ENCODE results near the gene MMP26. TPM values are rescaled to one million over a fixed set of nuclear protein-coding genes. Genes with fewer than 3 reads are reported as not detected.
"Not testable (repeated sequence)": the region's sequence is repeated elsewhere in the genome, so short reads cannot be mapped to it uniquely, and the experiment has no call there.

MMP26 gene
- total and polyA plus RNA-seq, 4 experiments from 2014 or later: not detected

DNA sequence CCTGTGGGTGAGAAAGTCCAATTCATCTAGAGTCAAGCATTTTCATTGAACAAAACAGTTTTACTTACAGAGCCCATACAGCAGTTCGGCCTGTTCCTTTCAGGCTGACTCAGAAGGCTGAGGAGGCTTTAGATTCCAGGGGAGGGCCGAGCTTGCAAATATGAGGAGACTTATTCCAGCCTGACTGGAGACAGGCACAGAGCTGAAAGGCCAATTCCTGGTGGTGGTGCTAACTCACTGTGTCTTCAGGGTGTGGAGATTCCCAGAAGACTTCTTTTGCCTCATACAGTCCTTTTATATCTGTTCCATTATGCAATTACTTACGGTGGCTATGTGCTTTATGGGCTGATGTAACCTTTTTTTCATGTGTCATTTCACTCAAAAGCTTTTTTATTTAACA, 7.0 kb upstream of the MMP26 start, which contains the start of gene OR51E2:
Gene OR51E2, minus strand, starts transcription at position 269 of the 400 bp plus-strand sequence. CDS start 15,142 bp downstream, outside the sequence.
- no peak for DNase-seq
- no peaks in the 10 kb centered on the region for H3K4me1 Mint-ChIP-seq
- no peaks in the 10 kb centered on the region for H3K4me1 ChIP-seq (ENCODE audit: insufficient read depth, low read length)
- H3K36me3 Mint-ChIP-seq: no peaks in the 10 kb centered on the region
- peaks cover 1 to 8% of the 10 kb centered on the region in 2 donors for H3K27me3 Mint-ChIP-seq
- ChIA-PET POLR2A (ENCODE audit: partially characterized antibody) (no interaction called here), CTCF (ENCODE audit: partially characterized antibody) (no interaction called here)
- peaks cover 0 to 2% (median 0%) of the 10 kb centered on the region in 8 donors for H3K9me3 Mint-ChIP-seq
- no peak within 1 kb of the TSS for H3K4me3 Mint-ChIP-seq
- no peaks in the 10 kb centered on the region for H3K9me3 ChIP-seq (ENCODE audit: control insufficient read depth in 1 of 2, low read length in 2 of 2)
- no peak within 1 kb of the TSS for H3K4me3 ChIP-seq (ENCODE audit: low read length in 2 of 2)
- no peak within 1 kb of the TSS for H3K27ac Mint-ChIP-seq
- no peak within 1 kb of the TSS for H3K27ac ChIP-seq (ENCODE audit: low read depth, low read length)
- H3K36me3 ChIP-seq (ENCODE audit: insufficient read depth, low read length): no peaks in the 10 kb centered on the region
- intact Hi-C loops (cut with micrococcal nuclease): no loop called here
- no peaks in the 10 kb centered on the region for H3K27me3 ChIP-seq (ENCODE audit: insufficient read depth, low read length)

DNA sequence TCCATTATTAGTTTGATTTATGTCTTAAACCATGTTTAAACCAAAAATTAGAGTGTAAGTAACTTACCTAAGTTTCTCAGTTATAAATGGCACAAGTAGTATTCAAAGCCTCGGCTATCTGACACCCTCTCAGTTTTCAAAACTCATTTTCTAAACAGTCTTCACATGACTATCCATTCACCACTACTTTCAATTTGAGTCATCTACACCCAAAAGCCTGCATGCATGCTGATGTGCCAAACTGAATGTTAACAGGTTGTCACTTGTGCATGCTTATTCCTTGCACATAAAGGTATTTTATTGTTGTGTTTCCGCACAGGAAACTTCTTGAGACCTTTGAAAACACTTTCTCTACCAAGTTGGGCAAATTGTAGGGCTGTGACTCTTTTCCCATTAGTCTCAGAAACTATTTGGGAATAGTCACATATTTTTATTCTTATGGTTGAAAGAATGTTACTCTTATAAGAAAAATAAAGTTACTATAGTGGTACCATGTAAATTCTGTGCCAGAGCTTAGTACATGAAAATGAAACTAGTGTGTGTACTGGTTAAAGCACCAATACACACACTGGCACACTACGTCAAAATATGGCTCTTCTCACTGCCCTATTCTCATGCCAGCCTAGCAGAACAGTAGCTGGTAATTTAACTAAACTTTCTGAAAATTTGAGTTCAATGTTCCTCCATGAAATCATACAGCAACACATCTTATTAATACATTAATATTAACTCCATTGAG, 4.7 kb upstream of the MMP26 start:
- no peak for DNase-seq
- H3K27ac Mint-ChIP-seq: no peak overlapping the region
- no peaks in the 10 kb centered on the region for H3K36me3 Mint-ChIP-seq
- ChIA-PET POLR2A (ENCODE audit: partially characterized antibody) (no interaction called here), CTCF (ENCODE audit: partially characterized antibody) (no interaction called here)
- no peaks in the 10 kb centered on the region for H3K36me3 ChIP-seq (ENCODE audit: insufficient read depth, low read length)
- H3K9me3 Mint-ChIP-seq: peaks cover 0 to 2% (median 0%) of the 10 kb centered on the region in 8 donors
- peaks cover 0 to 10% of the 10 kb centered on the region in 2 donors for H3K27me3 Mint-ChIP-seq
- H3K4me3 ChIP-seq (ENCODE audit: low read length in 2 of 2): no peak overlapping the region
- no peaks in the 10 kb centered on the region for H3K4me1 Mint-ChIP-seq
- H3K27me3 ChIP-seq (ENCODE audit: insufficient read depth, low read length): no peaks in the 10 kb centered on the region
- no peak overlapping the region for H3K27ac ChIP-seq (ENCODE audit: low read depth, low read length)
- no peaks in the 10 kb centered on the region for H3K4me1 ChIP-seq (ENCODE audit: insufficient read depth, low read length)
- no peaks in the 10 kb centered on the region for H3K9me3 ChIP-seq (ENCODE audit: control insufficient read depth in 1 of 2, low read length in 2 of 2)
- intact Hi-C loops (cut with micrococcal nuclease): no loop called here
- H3K4me3 Mint-ChIP-seq: no peak overlapping the region

- no peaks in the 10 kb centered on the region for H3K36me3 Mint-ChIP-seq
- CTCF ChIA-PET (ENCODE audit: partially characterized antibody): no interaction called here
Measured at GRCh38 chr11:4700436-4700820, 4.2 kb upstream of the MMP26 start.

GRCh38 chr11:4704790-4705334, 278 bp downstream of the MMP26 start:
- H3K4me3 ChIP-seq (ENCODE audit: low read length in 2 of 2): no peak overlapping the region
- Mint-ChIP-seq H3K27me3 (peaks cover 6 to 10% of the 10 kb centered on the region in 2 donors), H3K4me1 (no peaks in the 10 kb centered on the region), H3K4me3 (no peak overlapping the region), H3K36me3 (no peaks in the 10 kb centered on the region), H3K27ac (no peak overlapping the region), H3K9me3 (peaks cover 0 to 2% (median 0%) of the 10 kb centered on the region in 8 donors)
- H3K9me3 ChIP-seq (ENCODE audit: control insufficient read depth in 1 of 2, low read length in 2 of 2): no peaks in the 10 kb centered on the region
- DNase-seq: no peak
- POLR2A ChIA-PET (ENCODE audit: partially characterized antibody): no interaction called here
- H3K27me3 ChIP-seq (ENCODE audit: insufficient read depth, low read length): no peaks in the 10 kb centered on the region
- no peak overlapping the region for H3K27ac ChIP-seq (ENCODE audit: low read depth, low read length)
- intact Hi-C loops (cut with micrococcal nuclease): no loop called here
- CTCF ChIA-PET (ENCODE audit: partially characterized antibody): no interaction called here
- no peaks in the 10 kb centered on the region for H3K36me3 ChIP-seq (ENCODE audit: insufficient read depth, low read length)
- no peaks in the 10 kb centered on the region for H3K4me1 ChIP-seq (ENCODE audit: insufficient read depth, low read length)

More at GRCh38 chr11:4700436-4700820, 4.2 kb upstream of the MMP26 start:
- DNase-seq: no peak
- Histone ChIP-seq H3K4me3 (ENCODE audit: low read length in 2 of 2) (no peak overlapping the region), H3K27ac (ENCODE audit: low read depth, low read length) (no peak overlapping the region), H3K4me1 (ENCODE audit: insufficient read depth, low read length) (no peaks in the 10 kb centered on the region), H3K9me3 (ENCODE audit: control insufficient read depth in 1 of 2, low read length in 2 of 2) (no peaks in the 10 kb centered on the region), H3K36me3 (ENCODE audit: insufficient read depth, low read length) (no peaks in the 10 kb centered on the region), H3K27me3 (ENCODE audit: insufficient read depth, low read length) (no peaks in the 10 kb centered on the region)
- Mint-ChIP-seq H3K4me1 (no peaks in the 10 kb centered on the region), H3K4me3 (no peak overlapping the region), H3K9me3 (peaks cover 0 to 2% (median 0%) of the 10 kb centered on the region in 8 donors), H3K27me3 (peaks cover 2 to 10% of the 10 kb centered on the region in 2 donors), H3K27ac (no peak overlapping the region)
- POLR2A ChIA-PET (ENCODE audit: partially characterized antibody): no interaction called here
- intact Hi-C loops (cut with micrococcal nuclease): no loop called here

DNA sequence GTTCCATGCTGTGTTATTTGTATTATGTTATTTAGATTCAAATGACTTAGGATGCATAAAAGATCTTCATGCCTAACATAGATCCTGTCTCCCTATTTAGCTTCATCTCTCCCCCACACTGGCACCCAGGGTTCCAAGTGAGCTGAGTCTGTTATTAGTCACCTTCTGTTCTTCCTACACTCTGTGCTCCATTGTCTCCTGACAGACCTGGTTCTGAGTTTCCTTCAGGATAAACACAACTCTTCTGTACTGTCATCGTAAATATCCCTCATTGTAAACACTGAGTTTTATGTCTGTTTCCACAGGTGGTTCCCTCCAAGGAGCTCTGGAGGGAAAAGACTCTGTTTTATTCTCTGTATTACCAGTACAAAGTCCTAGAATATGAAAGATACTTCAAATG, 8.7 kb downstream of the MMP26 start:
- no peaks in the 10 kb centered on the region for H3K36me3 Mint-ChIP-seq

GRCh38 chr11:4714300-4714699, 9.7 kb downstream of the MMP26 start:
- POLR2A ChIA-PET (ENCODE audit: partially characterized antibody): no interaction called here
- Histone ChIP-seq H3K27me3 (ENCODE audit: insufficient read depth, low read length) (no peaks in the 10 kb centered on the region), H3K4me1 (ENCODE audit: insufficient read depth, low read length) (no peaks in the 10 kb centered on the region), H3K9me3 (ENCODE audit: control insufficient read depth in 1 of 2, low read length in 2 of 2) (no peaks in the 10 kb centered on the region), H3K4me3 (ENCODE audit: low read length in 2 of 2) (no peak overlapping the region), H3K27ac (ENCODE audit: low read depth, low read length) (no peak overlapping the region), H3K36me3 (ENCODE audit: insufficient read depth, low read length) (no peaks in the 10 kb centered on the region)
- no peak overlapping the region for H3K27ac Mint-ChIP-seq
- H3K9me3 Mint-ChIP-seq: peaks cover 0 to 4% (median 0%) of the 10 kb centered on the region in 8 donors
- H3K36me3 Mint-ChIP-seq: no peaks in the 10 kb centered on the region
- peaks cover 2 to 16% of the 10 kb centered on the region in 2 donors for H3K27me3 Mint-ChIP-seq
- intact Hi-C loops (cut with micrococcal nuclease): no loop called here
- no peak overlapping the region for H3K4me3 Mint-ChIP-seq
- DNase-seq: no peak
- CTCF ChIA-PET (ENCODE audit: partially characterized antibody): no interaction called here
- H3K4me1 Mint-ChIP-seq: no peaks in the 10 kb centered on the region

More for the DNA sequence above, 8.7 kb downstream of the MMP26 start:
- Histone ChIP-seq H3K9me3 (ENCODE audit: control insufficient read depth in 1 of 2, low read length in 2 of 2) (no peaks in the 10 kb centered on the region), H3K4me1 (ENCODE audit: insufficient read depth, low read length) (no peaks in the 10 kb centered on the region), H3K27me3 (ENCODE audit: insufficient read depth, low read length) (no peaks in the 10 kb centered on the region), H3K4me3 (ENCODE audit: low read length in 2 of 2) (no peak overlapping the region), H3K36me3 (ENCODE audit: insufficient read depth, low read length) (no peaks in the 10 kb centered on the region), H3K27ac (ENCODE audit: low read depth, low read length) (no peak overlapping the region)
- no peak overlapping the region for H3K27ac Mint-ChIP-seq
- H3K9me3 Mint-ChIP-seq: no peaks in the 10 kb centered on the region
- H3K27me3 Mint-ChIP-seq: peaks cover 2 to 13% of the 10 kb centered on the region in 2 donors
- ChIA-PET CTCF (ENCODE audit: partially characterized antibody) (no interaction called here), POLR2A (ENCODE audit: partially characterized antibody) (no interaction called here)
- no peak for DNase-seq
- intact Hi-C loops (cut with micrococcal nuclease): no loop called here
- H3K4me3 Mint-ChIP-seq: no peak overlapping the region
- H3K4me1 Mint-ChIP-seq: no peaks in the 10 kb centered on the region

- H3K4me1 ChIP-seq (ENCODE audit: insufficient read depth, low read length); H3K4me3 ChIP-seq (ENCODE audit: low read length in 2 of 2); intact Hi-C loops (cut with micrococcal nuclease); DNase-seq; H3K9me3 ChIP-seq (ENCODE audit: control insufficient read depth in 1 of 2, low read length in 2 of 2); H3K9me3 Mint-ChIP-seq; H3K36me3 ChIP-seq (ENCODE audit: insufficient read depth, low read length); H3K27ac ChIP-seq (ENCODE audit: low read depth, low read length); H3K27me3 ChIP-seq (ENCODE audit: insufficient read depth, low read length); POLR2A ChIA-PET (ENCODE audit: partially characterized antibody); H3K4me1 Mint-ChIP-seq; H3K4me3 Mint-ChIP-seq; H3K36me3 Mint-ChIP-seq; H3K27ac Mint-ChIP-seq; H3K27me3 Mint-ChIP-seq: not testable (repeated sequence)
- CTCF ChIA-PET (ENCODE audit: partially characterized antibody): interaction anchor here (1.0 kb wide), 1 partner anchor 11 kb away, joined by 6 read pairs; no protein-coding TSS in a partner anchor
Measured at GRCh38 chr11:4722616-4723534, 18.3 kb downstream of the MMP26 start.
